Neural crest cell (in vitro differentiated cells): Measurements from ENCODE around the gene OR2H2. TPM values are rescaled to one million over a fixed set of nuclear protein-coding genes. Genes with fewer than 3 reads are reported as not detected.

ENCODE experiments used
- DNase-seq: peaks from one replicate; pipeline ENCODE4 v3.0.0; 2021; ENCODE audit warnings: low read depth, mixed read lengths, low spot score
- H3K27ac Mint-ChIP-seq: one replicate; pipeline ENCODE4 v1.8.0; 2021; ENCODE audit warnings: mild to moderate bottlenecking, mixed read lengths; ENCODE audit not compliant: unreplicated experiment
- H3K27me3 Mint-ChIP-seq: 2 replicates; pipeline ENCODE4 v1.8.0; 2021; ENCODE audit warnings: low read depth, mild to moderate bottlenecking, mixed read lengths
- H3K36me3 Mint-ChIP-seq: 2 replicates; pipeline ENCODE4 v1.8.0; 2021; ENCODE audit warnings: low read depth, mild to moderate bottlenecking, mixed read lengths
- H3K4me1 Mint-ChIP-seq: 2 replicates; pipeline ENCODE4 v1.8.0; 2021; ENCODE audit warnings: mixed read lengths
- H3K4me3 Mint-ChIP-seq: one replicate; pipeline ENCODE4 v1.8.0; 2021; ENCODE audit warnings: mild to moderate bottlenecking, mixed read lengths
- H3K9me3 Mint-ChIP-seq: 2 replicates; pipeline ENCODE4 v1.8.0; 2021; ENCODE audit warnings: mixed read lengths
- CTCF ChIP-seq: fragments of 200-600 bp; sonication (generic); conservative IDR thresholded peaks from 2 replicates; pipeline ENCODE4 v1.5.0; 2021; ENCODE audit warnings: antibody characterized with exemption, mild to moderate bottlenecking
- total RNA-seq: library from RNA; stranded (reverse); gene quantifications from 2 replicates; pipeline ENCODE4 v1.2.1, GENCODE V29; 2021

Gene OR2H2
- total RNA-seq, 1 donor from 2014 or later = not detected

GRCh38 chr6:29591677-29592076 is 6.8 kb downstream of the OR2H2 start:
- DNase-seq = no peak
- no peak overlapping the region for H3K27ac Mint-ChIP-seq
- no peaks in the 10 kb centered on the region for H3K9me3 Mint-ChIP-seq
- H3K4me1 Mint-ChIP-seq = no peaks in the 10 kb centered on the region
- no peaks in the 10 kb centered on the region for H3K36me3 Mint-ChIP-seq
- H3K4me3 Mint-ChIP-seq = no peak overlapping the region
- H3K27me3 Mint-ChIP-seq = peaks cover 5% of the 10 kb centered on the region
- TF ChIP-seq CTCF = no peak

- TF ChIP-seq CTCF = no peak
- Mint-ChIP-seq H3K9me3 (no peaks in the 10 kb centered on the region), H3K27me3 (peaks cover 5% of the 10 kb centered on the region), H3K4me1 (no peaks in the 10 kb centered on the region), H3K36me3 (no peaks in the 10 kb centered on the region), H3K4me3 (no peak overlapping the region), H3K27ac (no peak overlapping the region)
- DNase-seq = no peak
Measured at GRCh38 chr6:29593199-29593855, 8.4 kb downstream of the OR2H2 start.

- Mint-ChIP-seq H3K27me3 (peaks cover 5% of the 10 kb centered on the region), H3K27ac (no peak overlapping the region), H3K4me3 (no peak overlapping the region), H3K9me3 (no peaks in the 10 kb centered on the region), H3K36me3 (peaks cover 3% of the 10 kb centered on the region), H3K4me1 (no peaks in the 10 kb centered on the region)
- TF ChIP-seq CTCF = no peak
- no peak for DNase-seq
Measured at GRCh38 chr6:29596381-29596900, 11.5 kb downstream of the OR2H2 start.

GRCh38 chr6:29597184-29597583 is 12.3 kb downstream of the OR2H2 start:
- TF ChIP-seq CTCF = no peak
- no peak for DNase-seq
- H3K4me3 Mint-ChIP-seq = no peak overlapping the region
- H3K9me3 Mint-ChIP-seq = no peaks in the 10 kb centered on the region
- H3K27ac Mint-ChIP-seq = no peak overlapping the region
- H3K27me3 Mint-ChIP-seq = peaks cover 5% of the 10 kb centered on the region
- H3K36me3 Mint-ChIP-seq = peaks cover 3% of the 10 kb centered on the region
- H3K4me1 Mint-ChIP-seq = no peaks in the 10 kb centered on the region

GRCh38 chr6:29598172-29598747 is 13.3 kb downstream of the OR2H2 start:
- Mint-ChIP-seq H3K4me1 (peaks cover 9% of the 10 kb centered on the region), H3K4me3 (no peak overlapping the region), H3K9me3 (no peaks in the 10 kb centered on the region), H3K27ac (no peak overlapping the region), H3K36me3 (peaks cover 6% of the 10 kb centered on the region), H3K27me3 (peaks cover 5% of the 10 kb centered on the region)
- DNase-seq = no peak
- TF ChIP-seq CTCF = no peak
